Stimulated activated CD8-positive, alpha-beta memory T cell treated with anti-CD3 and anti-CD28 coated beads, Interleukin-7, amount 100 ng/mL, for 1 hour (primary cell): ENCODE results near the gene NCLN.
"Not testable (repeated sequence)": the region's sequence is repeated elsewhere in the genome, so short reads cannot be mapped to it uniquely, and the experiment has no call there.

Experiments
- DNase-seq, 2 donors: peaks; one replicate each; pipeline ENCODE4 v3.0.0-alpha.2; 2020; ENCODE audit warnings: low read depth in 2 of 2

The NCLN gene

GRCh38 chr19:3185461-3186159 lies at the start of gene NCLN:
Gene NCLN, plus strand, starts transcription at chr19:3185930. Its CDS starts 101 bp downstream, at chr19:3186031.
- peak; percentile 84 to 88 for DNase-seq

- no peak for DNase-seq
Observed at GRCh38 chr19:3135961-3136683, 49.6 kb upstream of the NCLN start, which contains the start of gene GNA15. Gene GNA15, plus strand, starts transcription at chr19:3136033. Its CDS starts 418 bp downstream, at chr19:3136451.

GRCh38 chr19:3136684-3137055 lies 49.1 kb upstream of the NCLN start:
- no peak for DNase-seq

GRCh38 chr19:3137119-3137518 lies 48.6 kb upstream of the NCLN start:
- no peak for DNase-seq

GRCh38 chr19:3138268-3138667 lies 47.5 kb upstream of the NCLN start:
- no peak for DNase-seq

GRCh38 chr19:3140667-3141038 lies 45.1 kb upstream of the NCLN start:
- no peak for DNase-seq

- no peak for DNase-seq
Observed at GRCh38 chr19:3142292-3142670, 43.4 kb upstream of the NCLN start.

- no peak for DNase-seq
Observed at GRCh38 chr19:3142781-3143337, 42.9 kb upstream of the NCLN start.

- DNase-seq, result no peak
Observed at GRCh38 chr19:3145909-3146676, 39.6 kb upstream of the NCLN start.

- DNase-seq, result peak; percentile 44 to 64
Observed at GRCh38 chr19:3146677-3147100, 39.0 kb upstream of the NCLN start.

- DNase-seq, result no peak
Observed at GRCh38 chr19:3148503-3148902, 37.2 kb upstream of the NCLN start.

GRCh38 chr19:3149089-3149488 lies 36.6 kb upstream of the NCLN start:
- DNase-seq, result no peak

- no peak for DNase-seq
Observed at GRCh38 chr19:3149526-3150505, 35.9 kb upstream of the NCLN start.

GRCh38 chr19:3150739-3151329 lies 34.9 kb upstream of the NCLN start:
- DNase-seq, result no peak

GRCh38 chr19:3151563-3152418 lies 33.9 kb upstream of the NCLN start:
- DNase-seq, result no peak

- no peak for DNase-seq
Observed at GRCh38 chr19:3152419-3152780, 33.3 kb upstream of the NCLN start.

- DNase-seq, result no peak
Observed at GRCh38 chr19:3153286-3154230, 32.2 kb upstream of the NCLN start.

- DNase-seq, result not testable (repeated sequence)
Observed at GRCh38 chr19:3154447-3154846, 31.3 kb upstream of the NCLN start.
